Skin of body (tissue), 2 donors: Measurements from ENCODE around the gene PRXL2A. TPM values are rescaled to one million over a fixed set of nuclear protein-coding genes. Genes with fewer than 3 reads are reported as not detected.
"Not testable (repeated sequence)": the region's sequence is repeated elsewhere in the genome, so short reads cannot be mapped to it uniquely, and the experiment has no call there.

Experiments used
- DNase-seq: peaks from one replicate; lab custom pipeline; 2025; lab: John Stamatoyannopoulos, UW
- total RNA-seq: library from RNA; depleted of rRNA; stranded (reverse); fragments of >200 nt; gene quantifications from one replicate; pipeline ENCODE4 v1.2.3, GENCODE V29; 2014

The PRXL2A gene
- total RNA-seq, 1 donor from 2014 or later: 69.5 TPM

DNA sequence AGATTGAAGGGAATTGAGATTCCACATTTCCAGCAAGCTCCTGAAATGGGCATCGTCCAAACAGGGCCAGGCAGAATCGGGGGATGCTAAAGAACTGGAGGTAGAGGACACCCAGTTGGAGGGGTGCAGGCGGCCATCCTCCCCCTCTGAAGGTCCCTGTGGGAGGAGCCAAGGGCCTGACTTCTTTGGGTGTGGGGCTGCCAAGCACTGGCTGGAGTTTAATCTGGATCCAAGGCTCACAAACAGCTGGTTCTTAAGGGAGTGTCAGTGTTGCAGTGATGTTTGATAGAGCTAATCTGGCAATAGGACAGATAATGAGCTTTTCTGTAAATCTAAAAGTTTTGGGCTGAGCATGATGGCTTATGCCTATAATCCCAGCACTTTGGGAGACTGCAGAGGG, 66.6 kb downstream of the PRXL2A start:
- no peak for DNase-seq

GRCh38 chr10:80475641-80476040, 67.3 kb downstream of the PRXL2A start:
- DNase-seq: not testable (repeated sequence)

DNA sequence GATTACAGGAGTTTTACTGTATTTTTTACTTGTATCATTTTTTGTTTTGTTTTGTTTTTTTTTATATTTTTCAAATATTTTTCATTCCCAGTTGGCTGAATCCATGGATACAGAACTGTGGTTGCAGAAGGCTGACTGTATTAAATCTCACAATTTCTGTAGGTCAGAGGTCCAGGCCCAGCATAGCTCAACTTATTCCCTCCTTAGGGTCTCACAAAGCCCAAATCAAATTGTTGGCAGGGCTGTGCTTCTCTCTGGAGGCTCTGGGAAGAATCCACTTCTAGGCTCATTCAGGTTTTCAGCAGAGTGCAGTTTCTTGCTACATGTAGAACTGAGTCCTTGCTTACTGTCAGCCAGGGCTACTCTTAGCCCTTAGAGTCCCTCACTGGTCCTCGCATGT, 68.3 kb downstream of the PRXL2A start:
- DNase-seq: peak; percentile 59

DNA sequence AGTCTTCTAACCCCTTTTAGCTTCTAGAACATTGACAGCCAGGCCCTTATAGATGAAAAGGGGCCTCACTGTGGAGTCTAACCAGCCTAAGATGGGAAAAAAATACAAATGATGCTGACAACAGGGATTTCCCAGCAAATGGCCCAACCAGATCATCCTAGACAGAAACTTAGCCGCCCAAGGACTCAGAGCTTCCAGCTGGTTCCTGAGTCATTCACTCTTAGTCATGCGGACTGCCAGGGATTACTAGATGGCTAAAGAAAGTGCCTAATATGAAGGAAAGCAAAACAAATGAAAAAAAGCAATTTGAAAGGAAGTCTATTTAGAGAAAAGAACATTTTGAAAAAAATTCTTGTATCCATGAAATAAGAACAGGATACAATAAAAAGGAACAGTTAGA, 69.5 kb downstream of the PRXL2A start:
- DNase-seq: no peak

GRCh38 chr10:80480373-80480772, 72.0 kb downstream of the PRXL2A start:
- DNase-seq: not testable (repeated sequence)

GRCh38 chr10:80480852-80481251, 72.5 kb downstream of the PRXL2A start:
- DNase-seq: no peak

DNA sequence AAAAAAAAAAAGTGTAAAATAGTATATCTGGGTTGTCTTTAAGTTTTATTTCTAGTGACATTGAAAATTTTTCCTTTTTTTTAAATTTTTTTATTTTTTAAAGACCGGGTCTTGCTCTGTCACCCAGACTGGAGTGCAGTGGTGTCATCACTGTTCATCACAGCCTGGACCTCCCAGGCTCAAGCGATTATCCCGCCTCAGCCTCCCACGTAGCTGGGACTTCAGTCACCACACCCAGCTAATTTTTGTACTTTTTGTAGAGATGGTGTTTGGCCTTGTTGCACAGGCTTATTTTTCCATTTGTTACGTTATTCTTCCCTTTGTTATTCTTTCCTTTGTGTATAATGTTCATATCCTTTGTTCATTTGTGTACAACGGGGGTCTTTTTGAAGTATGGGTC, 75.9 kb downstream of the PRXL2A start:
- DNase-seq: no peak

GRCh38 chr10:80484676-80485075, 76.3 kb downstream of the PRXL2A start:
- DNase-seq: no peak

DNA sequence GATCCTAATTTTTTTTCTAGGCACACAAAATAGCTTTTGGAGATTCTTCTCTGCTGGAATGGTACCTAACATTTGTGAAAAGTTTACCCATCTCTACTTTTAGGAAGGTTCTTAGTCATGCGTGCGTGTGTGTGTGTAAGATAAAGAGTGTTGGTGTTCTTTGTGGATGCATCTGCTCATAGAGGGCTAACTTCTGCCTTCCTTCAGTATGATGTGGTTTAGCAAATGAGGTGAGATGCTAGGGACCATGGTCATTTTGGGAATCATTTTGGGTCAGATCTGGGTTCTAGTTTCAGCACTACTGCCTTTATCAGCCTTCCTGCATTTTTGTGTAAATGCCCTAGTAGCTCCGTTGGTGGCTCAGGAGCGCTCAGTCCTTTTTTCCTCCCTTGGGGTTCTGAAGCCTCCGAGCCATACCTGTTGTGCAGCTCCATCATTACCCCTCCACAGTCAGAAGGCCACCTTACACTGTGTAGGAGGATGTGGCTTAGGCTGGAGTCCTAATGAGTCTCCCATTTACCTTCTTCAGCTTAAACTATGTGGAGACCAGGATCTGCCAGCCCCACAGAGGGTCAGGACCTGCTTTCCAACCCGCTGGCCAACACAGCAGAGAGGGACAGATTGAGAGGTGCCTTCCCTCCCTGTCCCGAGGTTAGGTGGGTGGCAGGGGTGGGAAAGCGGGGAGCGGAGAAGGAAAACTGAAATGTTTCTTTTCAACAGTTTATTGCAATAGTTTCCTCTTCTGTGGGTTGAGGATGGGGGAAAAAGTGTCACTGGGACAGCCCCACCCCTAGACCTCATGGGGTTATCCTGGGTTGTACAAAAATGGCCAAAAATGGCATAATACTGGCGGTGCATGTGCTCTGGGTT, 77.0 kb downstream of the PRXL2A start:
- DNase-seq: no peak

DNA sequence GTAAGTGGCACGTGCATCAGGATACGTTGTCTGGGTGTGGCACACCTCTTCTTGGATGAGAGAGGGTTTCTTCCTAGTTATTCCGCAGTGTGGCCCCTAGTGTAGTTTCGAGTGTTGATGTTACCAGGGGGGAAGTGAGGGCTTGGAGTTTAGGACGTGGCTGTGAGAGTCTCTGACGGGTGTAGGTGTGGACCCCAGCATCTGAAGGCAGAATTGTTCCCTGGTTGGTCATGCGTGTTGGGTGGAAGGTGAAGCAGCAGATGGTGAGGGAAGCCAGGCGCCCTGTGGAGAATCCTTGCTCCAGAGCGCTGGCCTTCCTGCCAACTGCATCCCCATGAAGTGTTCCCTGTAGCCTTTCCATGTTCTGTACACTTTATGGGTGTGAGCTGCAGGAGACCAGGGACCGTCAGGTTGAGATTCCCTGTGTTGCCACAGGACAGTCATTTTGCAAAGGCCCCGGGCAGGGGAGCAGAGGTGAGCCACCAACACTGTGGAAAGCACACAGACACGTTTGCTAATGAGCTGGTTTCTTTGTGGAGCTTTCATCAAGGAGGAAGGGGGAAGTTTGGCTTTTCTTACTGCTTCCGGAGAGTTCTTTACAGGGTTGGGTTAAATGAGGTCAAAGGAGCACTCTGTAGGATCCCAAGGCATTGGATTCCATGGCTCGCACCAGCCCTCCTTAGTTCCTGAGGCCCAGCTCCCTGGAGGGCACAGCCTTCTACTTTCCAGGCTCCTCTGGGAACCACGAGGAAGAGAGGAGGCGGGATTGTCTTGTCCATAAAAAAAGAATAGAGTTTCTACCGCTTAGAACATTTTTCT, 77.8 kb downstream of the PRXL2A start:
- no peak for DNase-seq

Other genes with a start within 250 kb of the PRXL2A start
- gene ANXA11, start 203.0 kb upstream of the PRXL2A start, total RNA-seq: 38.9 TPM
- gene MAT1A, start 118.9 kb upstream of the PRXL2A start, total RNA-seq: 0.30 TPM
- gene DYDC1, start 51.8 kb upstream of the PRXL2A start, total RNA-seq: 0.30 TPM
- 0.10 TPM for gene DYDC2, start 51.8 kb upstream of the PRXL2A start, total RNA-seq
- gene TSPAN14, start 45.8 kb downstream of the PRXL2A start, total RNA-seq: 24.1 TPM
- 0.20 TPM for gene SH2D4B, start 129.4 kb downstream of the PRXL2A start, total RNA-seq